Testis (tissue), 3 donors: ENCODE data around the gene ANXA2. TPM values are rescaled to one million over a fixed set of nuclear protein-coding genes. Genes with fewer than 3 reads are reported as not detected.

Experiments
- DNase-seq: peaks from one replicate; pipeline ENCODE4 v3.0.0-alpha.2; 2019
- H3K27ac ChIP-seq, 2 donors: fragments of 200-600 bp; sonication (generic); one replicate each; pipeline ENCODE4 v1.5.1; 2019
- H3K27me3 ChIP-seq: fragments of 200-600 bp; sonication (generic); one replicate; pipeline ENCODE4 v1.5.1; 2019
- H3K36me3 ChIP-seq: fragments of 200-600 bp; sonication (generic); one replicate; pipeline ENCODE4 v1.5.1; 2017; ENCODE audit warnings: low read depth; ENCODE audit errors: missing control alignments
- H3K4me1 ChIP-seq: fragments of 200-600 bp; sonication (generic); one replicate; pipeline ENCODE4 v1.5.1; 2019
- H3K4me3 ChIP-seq, 2 donors: fragments of 200-600 bp; sonication (generic); one replicate each; pipeline ENCODE4 v1.5.1; 2017 to 2019
- H3K9me3 ChIP-seq: fragments of 200-600 bp; sonication (generic); one replicate; pipeline ENCODE4 v1.5.1; 2017
- CTCF ChIP-seq, 3 experiments: fragments of 450-650 bp in 2 of 3; fragments of 200-600 bp in 1 of 3; sonication (generic) in 1 of 3; IDR thresholded peaks; one replicate each; pipeline ENCODE4 v1.5.1; 2016 to 2019; ENCODE audit warnings: antibody characterized with exemption in 3 of 3, mild to moderate bottlenecking in 2 of 3, moderate library complexity in 1 of 3
- POLR2A ChIP-seq: fragments of 450-650 bp; IDR thresholded peaks from one replicate; pipeline ENCODE4 v1.6.1; 2017; ENCODE audit warnings: antibody characterized with exemption, mild to moderate bottlenecking, moderate library complexity
- WGBS, 2 donors: methylation state at CpG; one replicate each; pipeline ENCODE4 v1.1.5; 2018; 5-methylcytosine and 5-hydroxymethylcytosine counted together
- intact Hi-C: fragments of 100-400 bp; cut with DNase I; formaldehyde crosslinking; loops from one replicate; pipeline ENCODE4 v1.15.1; 2023; ENCODE audit warnings: low total_unique reads
- polyA plus RNA-seq: library from polyadenylated mRNA; stranded (reverse); fragments of 350-450 nt; fragmentation: Illumina TruSeq; extraction: RNeasy Lipid Tissue Mini Kit (QIAGEN cat#74804); gene quantifications from one replicate; pipeline ENCODE4 v1.2.3, GENCODE V29; 2014; ENCODE audit warnings: low read depth, low replicate concordance; ENCODE audit not compliant: insufficient read depth
- total RNA-seq, 2 donors: library from RNA; depleted of rRNA; stranded (reverse); fragments of >200 nt; gene quantifications; one replicate each; pipeline ENCODE4 v1.2.3, GENCODE V29; 2016

Gene ANXA2
- total and polyA plus RNA-seq, 3 donors from 2014 or later, result 199 to 388 (median 226) TPM

- Histone ChIP-seq H3K4me3 (no peak overlapping the region), H3K27ac (no peak overlapping the region), H3K36me3 (no peaks in the 10 kb centered on the region), H3K27me3 (no peaks in the 10 kb centered on the region), H3K9me3 (no peaks in the 10 kb centered on the region), H3K4me1 (no peaks in the 10 kb centered on the region)
- intact Hi-C loops, result no loop called here
- 75 to 78% methylated on average over 5 of the region's 5 CpGs for WGBS, 2 donors
- no peak for TF ChIP-seq CTCF (IDR thresholded peaks at IDR 0.05)
- TF ChIP-seq POLR2A, result no peak
- no peak for DNase-seq
These were observed 54.4 kb downstream of the ANXA2 start for GRCh38 chr15:60343221-60343970.

GRCh38 chr15:60340207-60340921, 57.4 kb downstream of the ANXA2 start:
- Histone ChIP-seq H3K27me3 (no peaks in the 10 kb centered on the region), H3K9me3 (no peaks in the 10 kb centered on the region), H3K4me1 (no peaks in the 10 kb centered on the region), H3K4me3 (no peak overlapping the region), H3K27ac (no peak overlapping the region), H3K36me3 (no peaks in the 10 kb centered on the region)
- DNase-seq, result no peak
- WGBS, 2 donors, result 85 to 93% methylated on average over 9 of the region's 9 CpGs
- intact Hi-C loops, result no loop called here
- TF ChIP-seq POLR2A, result no peak
- no peak for TF ChIP-seq CTCF (IDR thresholded peaks at IDR 0.05)

- Histone ChIP-seq H3K4me1 (no peaks in the 10 kb centered on the region), H3K27ac (no peak overlapping the region), H3K27me3 (no peaks in the 10 kb centered on the region), H3K9me3 (no peaks in the 10 kb centered on the region), H3K4me3 (no peak overlapping the region), H3K36me3 (no peaks in the 10 kb centered on the region)
- intact Hi-C loops, result no loop called here
- 71 to 82% methylated on average over 9 of the region's 9 CpGs for WGBS, 2 donors
- no peak for DNase-seq
- TF ChIP-seq CTCF (IDR thresholded peaks at IDR 0.05) (no peak), POLR2A (no peak)
These were observed 58.5 kb downstream of the ANXA2 start for GRCh38 chr15:60339236-60339635.

- Histone ChIP-seq H3K36me3 (no peaks in the 10 kb centered on the region), H3K4me3 (no peak overlapping the region), H3K27me3 (no peaks in the 10 kb centered on the region), H3K27ac (no peak overlapping the region), H3K4me1 (no peaks in the 10 kb centered on the region), H3K9me3 (no peaks in the 10 kb centered on the region)
- intact Hi-C loops, result no loop called here
- TF ChIP-seq POLR2A (no peak), CTCF (IDR thresholded peaks at IDR 0.05) (no peak)
- 82 to 85% methylated on average over 3 of the region's 3 CpGs for WGBS, 2 donors
- no peak for DNase-seq
These were observed 59.0 kb downstream of the ANXA2 start for GRCh38 chr15:60338810-60339209.
